Lower lobe of right lung (tissue), 2 donors: ENCODE results near the gene NUDT8. TPM values are rescaled to one million over a fixed set of nuclear protein-coding genes. Genes with fewer than 3 reads are reported as not detected.
A peak's percentile ranks its signal among the peaks of the same experiment; 100 is the strongest.

Source experiments
- ATAC-seq, 2 donors: fragments of 200-7000 bp; cut with Tn5 transposase; one replicate each; pipeline ENCODE4 v1.9.1; 2020 to 2022; ENCODE audit warnings: mild to moderate bottlenecking in 2 of 2, moderate library complexity in 2 of 2
- DNase-seq: peaks from one replicate; pipeline ENCODE4 v3.0.0-alpha.2; 2020
- H3K27ac ChIP-seq: fragments of 200-600 bp; one replicate; pipeline ENCODE4 v1.8.0; 2022
- H3K27me3 ChIP-seq: fragments of 200-600 bp; one replicate; pipeline ENCODE4 v1.8.0; 2022; ENCODE audit warnings: low read depth
- H3K36me3 ChIP-seq: fragments of 200-600 bp; one replicate; pipeline ENCODE4 v1.8.0; 2022; ENCODE audit warnings: mild to moderate bottlenecking
- H3K4me1 ChIP-seq: fragments of 200-600 bp; one replicate; pipeline ENCODE4 v1.8.0; 2022
- H3K4me3 ChIP-seq: fragments of 200-600 bp; one replicate; pipeline ENCODE4 v1.8.0; 2022; ENCODE audit warnings: mild to moderate bottlenecking
- H3K9me3 ChIP-seq: fragments of 200-600 bp; one replicate; pipeline ENCODE4 v1.8.0; 2022
- CTCF ChIP-seq: fragments of 200-600 bp; IDR thresholded peaks from one replicate; pipeline ENCODE4 v1.8.0; 2022; ENCODE audit warnings: antibody characterized with exemption, mild to moderate bottlenecking
- intact Hi-C: fragments of 100-400 bp; cut with DNase I; formaldehyde crosslinking; loops from one replicate; pipeline ENCODE4 v1.11.0; 2022
- total RNA-seq: library from RNA; stranded (reverse); fragmentation: NEBNext Ultra II Directional; extraction: Animal tissue kit (Norgen Biotek cat#: 25700); gene quantifications from one replicate; pipeline ENCODE4 v1.2.1, GENCODE V29; 2021
- donor health status: DM: no; HTN: yes; CAD: no; lungs with severe emphysema.

NUDT8 gene
- total RNA-seq, 1 donor from 2014 or later = 8.8 TPM

- peaks cover 14% of the 10 kb centered on the region for H3K4me1 ChIP-seq
- intact Hi-C loops = no loop called here
- no peaks in the 10 kb centered on the region for H3K9me3 ChIP-seq
- no peak overlapping the region for H3K4me3 ChIP-seq
- no peaks in the 10 kb centered on the region for H3K36me3 ChIP-seq
- no peak overlapping the region for H3K27ac ChIP-seq
- DNase-seq (peak; percentile 50), ATAC-seq (no peak)
- no peak for TF ChIP-seq CTCF
- peaks cover 8% of the 10 kb centered on the region for H3K27me3 ChIP-seq
Observed at GRCh38 chr11:67632175-67632981, 2.6 kb upstream of the NUDT8 start.

- H3K4me1 ChIP-seq = peaks cover 14% of the 10 kb centered on the region
- intact Hi-C loops = no loop called here
- no peak for TF ChIP-seq CTCF
- H3K27me3 ChIP-seq = peaks cover 8% of the 10 kb centered on the region
- ATAC-seq (no peak), DNase-seq (no peak)
- H3K27ac ChIP-seq = no peak overlapping the region
- H3K4me3 ChIP-seq = no peak overlapping the region
- no peaks in the 10 kb centered on the region for H3K9me3 ChIP-seq
- no peaks in the 10 kb centered on the region for H3K36me3 ChIP-seq
Observed at GRCh38 chr11:67631853-67632174, 2.1 kb upstream of the NUDT8 start.

GRCh38 chr11:67631411-67631810, 1.7 kb upstream of the NUDT8 start:
- Histone ChIP-seq H3K4me3 (no peak overlapping the region), H3K36me3 (no peaks in the 10 kb centered on the region), H3K4me1 (peaks cover 14% of the 10 kb centered on the region), H3K9me3 (no peaks in the 10 kb centered on the region), H3K27ac (no peak overlapping the region), H3K27me3 (peaks cover 8% of the 10 kb centered on the region)
- DNase-seq (peak; percentile 52), ATAC-seq (no peak)
- TF ChIP-seq CTCF = no peak
- intact Hi-C loops = no loop called here

- ATAC-seq = no peak
- H3K36me3 ChIP-seq = no peaks in the 10 kb centered on the region
- no peak for DNase-seq
- no peaks in the 10 kb centered on the region for H3K9me3 ChIP-seq
- H3K27ac ChIP-seq = peak overlapping the region; percentile 87
- peaks cover 14% of the 10 kb centered on the region for H3K4me1 ChIP-seq
- H3K27me3 ChIP-seq = peaks cover 8% of the 10 kb centered on the region
- intact Hi-C loops = no loop called here
- TF ChIP-seq CTCF = no peak
- peak overlapping the region; percentile 80 for H3K4me3 ChIP-seq
Observed at GRCh38 chr11:67630943-67631331, 1.2 kb upstream of the NUDT8 start.

GRCh38 chr11:67630228-67630942, 648 bp upstream of the NUDT8 start:
- ATAC-seq (peak; percentile 93 to 95), DNase-seq (peak; percentile 99)
- Histone ChIP-seq H3K9me3 (no peaks in the 10 kb centered on the region), H3K4me1 (peaks cover 14% of the 10 kb centered on the region), H3K27ac (peak overlapping the region; percentile 87), H3K36me3 (no peaks in the 10 kb centered on the region), H3K27me3 (peaks cover 8% of the 10 kb centered on the region), H3K4me3 (peak overlapping the region; percentile 80)
- peak; percentile 66 for TF ChIP-seq CTCF
- intact Hi-C loops = no loop called here
